Measurements from ENCODE around the gene MLNR.

Gene MLNR

DNA sequence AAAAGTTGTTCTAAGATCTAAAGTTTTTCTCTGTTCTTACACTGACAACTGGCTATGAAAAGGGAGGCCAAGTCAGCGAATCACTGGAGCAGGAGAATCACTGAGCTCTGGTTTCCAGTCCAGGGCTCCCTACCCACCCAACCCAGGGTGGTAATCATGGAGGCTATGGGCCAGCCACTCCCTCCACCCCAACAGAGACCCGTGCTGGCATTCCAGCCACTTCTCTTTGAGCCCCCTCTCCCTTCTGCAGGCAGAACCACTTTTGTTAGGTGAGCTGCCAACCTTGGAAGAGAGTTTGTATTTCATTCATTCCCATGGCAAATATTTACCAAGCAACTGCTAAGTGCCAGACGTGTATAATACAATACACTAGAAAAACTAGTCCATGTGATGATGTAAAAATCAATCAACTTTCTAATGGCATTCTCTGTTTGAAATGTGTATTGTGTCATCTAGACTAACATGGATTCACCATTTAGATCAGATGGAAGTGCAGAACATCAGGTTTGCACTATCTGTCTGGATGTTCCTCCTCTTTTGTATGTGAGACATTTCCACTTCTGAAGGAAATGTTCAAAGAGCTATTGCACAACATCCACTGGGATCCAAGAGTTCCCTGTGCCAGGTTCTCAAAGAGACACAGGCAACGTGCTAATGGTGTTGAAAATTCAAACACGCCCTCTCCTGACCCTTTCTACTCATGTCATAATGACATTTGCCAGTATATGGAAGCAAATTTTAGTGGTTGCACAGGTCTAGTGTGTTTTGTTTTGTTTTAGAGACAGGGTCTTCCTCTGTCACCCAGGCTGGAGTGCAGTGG is 5.3 kb downstream of the MLNR start:
- DNase-seq (ENCODE audit: low spot score), result no peak

DNA sequence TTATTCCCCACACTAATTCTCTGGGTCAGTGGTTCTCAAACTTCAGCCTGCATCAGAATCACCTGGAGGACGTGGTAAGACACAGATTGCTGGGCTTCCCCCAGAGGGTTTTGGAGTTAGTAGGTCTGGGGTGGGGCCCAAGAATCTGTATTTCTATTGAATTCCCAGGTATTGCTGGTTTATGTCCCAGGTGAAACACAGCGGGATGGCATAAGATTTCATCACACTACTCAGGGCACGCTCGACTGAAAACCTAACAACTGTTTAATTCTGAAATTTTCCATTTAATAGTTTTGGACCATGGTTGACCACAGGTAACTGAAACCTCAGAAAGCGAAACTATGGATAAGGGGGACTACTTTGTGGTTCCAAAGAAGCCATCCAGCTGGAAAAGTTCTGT is 6.5 kb downstream of the MLNR start:
- no peak for DNase-seq (ENCODE audit: low spot score)

DNA sequence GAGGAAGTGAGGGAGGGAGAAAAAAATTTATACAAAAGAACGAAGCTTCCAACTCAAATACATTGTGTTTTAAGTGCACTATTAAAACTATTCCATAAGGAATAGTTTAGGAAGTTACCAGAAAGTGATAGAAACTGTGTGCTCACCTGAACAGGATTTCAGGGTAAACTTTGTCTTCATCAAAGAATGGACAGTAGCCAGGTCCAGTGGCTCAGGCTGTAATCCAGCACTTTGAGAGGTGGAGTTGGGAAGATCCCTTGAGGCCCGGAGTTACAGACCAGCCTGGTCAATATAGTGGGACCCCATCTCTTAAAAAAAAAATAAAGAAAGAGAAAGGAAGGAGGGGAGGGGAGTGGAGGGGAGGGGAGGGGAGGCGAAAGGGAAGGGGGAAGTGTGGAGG is 14.6 kb downstream of the MLNR start:
- DNase-seq (ENCODE audit: low spot score), result no peak

DNA sequence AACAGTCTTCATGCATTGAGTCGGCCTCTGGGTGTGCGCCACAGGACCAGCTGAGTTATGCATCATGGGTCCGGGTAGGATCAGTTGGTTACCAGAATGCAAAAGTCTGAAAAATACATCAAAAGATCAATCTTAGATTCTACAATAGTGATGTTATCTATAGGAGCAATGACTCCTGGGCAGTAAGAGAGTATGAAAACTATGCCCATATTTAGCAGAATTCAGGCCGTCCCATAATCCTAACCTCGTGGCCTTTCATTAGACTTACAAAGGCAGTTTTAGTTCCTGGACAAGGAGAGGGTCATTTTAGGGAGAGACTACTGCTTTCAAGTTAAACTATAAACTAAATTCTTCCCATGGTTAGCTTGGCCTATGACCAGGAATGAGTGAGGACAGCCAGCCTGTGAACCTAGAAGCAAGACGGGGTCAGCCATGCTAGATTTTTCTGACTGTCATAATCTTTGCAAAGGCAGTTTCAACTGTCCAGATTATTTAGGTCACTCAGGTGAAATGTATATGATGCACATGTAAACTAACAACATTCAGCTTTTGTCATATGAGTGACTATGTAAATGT is 15.8 kb downstream of the MLNR start:
- no peak for DNase-seq (ENCODE audit: low spot score)

- DNase-seq (ENCODE audit: low spot score), result no peak
Measured at GRCh38 chr13:49238621-49239020, 18.5 kb downstream of the MLNR start.

DNA sequence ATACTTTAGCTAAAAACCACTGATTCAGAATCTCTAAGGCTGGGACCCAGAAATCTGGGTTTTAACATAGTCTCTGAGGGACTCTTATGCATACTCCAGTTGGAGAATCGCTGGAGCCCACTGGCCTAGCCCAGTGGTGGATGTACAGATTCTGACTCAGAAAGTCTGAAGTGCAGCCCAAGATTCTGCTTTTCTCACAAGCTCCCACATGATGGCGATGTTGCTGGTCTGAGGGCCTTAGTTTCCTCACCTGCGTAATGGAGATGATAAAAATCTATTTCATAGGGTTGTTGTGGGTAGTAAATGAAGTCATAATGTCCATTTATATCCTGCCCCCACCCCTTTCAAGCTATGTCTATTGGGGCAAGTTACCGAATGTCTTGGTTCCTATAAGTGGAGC is 19.9 kb downstream of the MLNR start:
- DNase-seq (ENCODE audit: low spot score), result peak; percentile 32

- DNase-seq (ENCODE audit: low spot score), result no peak
Measured at GRCh38 chr13:49241296-49241695, 21.2 kb downstream of the MLNR start.

DNA sequence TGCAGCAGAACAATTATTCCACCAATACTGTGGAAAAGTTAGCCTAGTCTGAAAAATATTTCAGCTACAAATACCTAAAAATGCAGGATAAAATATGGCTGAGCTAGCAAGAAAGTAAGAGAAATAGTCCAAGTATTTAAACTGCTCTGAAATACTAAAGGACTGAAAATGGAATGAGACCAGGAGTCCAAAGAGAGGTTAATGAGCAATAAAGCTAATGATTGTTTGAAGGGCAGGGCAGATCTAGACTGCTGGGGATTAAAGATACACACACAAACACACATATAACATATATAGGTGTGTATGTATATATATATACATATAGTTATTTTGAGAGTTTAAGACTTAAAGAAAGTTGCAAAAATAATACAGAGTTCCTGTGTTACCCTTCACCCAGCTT is 25.0 kb downstream of the MLNR start:
- DNase-seq (ENCODE audit: low spot score), result no peak

DNA sequence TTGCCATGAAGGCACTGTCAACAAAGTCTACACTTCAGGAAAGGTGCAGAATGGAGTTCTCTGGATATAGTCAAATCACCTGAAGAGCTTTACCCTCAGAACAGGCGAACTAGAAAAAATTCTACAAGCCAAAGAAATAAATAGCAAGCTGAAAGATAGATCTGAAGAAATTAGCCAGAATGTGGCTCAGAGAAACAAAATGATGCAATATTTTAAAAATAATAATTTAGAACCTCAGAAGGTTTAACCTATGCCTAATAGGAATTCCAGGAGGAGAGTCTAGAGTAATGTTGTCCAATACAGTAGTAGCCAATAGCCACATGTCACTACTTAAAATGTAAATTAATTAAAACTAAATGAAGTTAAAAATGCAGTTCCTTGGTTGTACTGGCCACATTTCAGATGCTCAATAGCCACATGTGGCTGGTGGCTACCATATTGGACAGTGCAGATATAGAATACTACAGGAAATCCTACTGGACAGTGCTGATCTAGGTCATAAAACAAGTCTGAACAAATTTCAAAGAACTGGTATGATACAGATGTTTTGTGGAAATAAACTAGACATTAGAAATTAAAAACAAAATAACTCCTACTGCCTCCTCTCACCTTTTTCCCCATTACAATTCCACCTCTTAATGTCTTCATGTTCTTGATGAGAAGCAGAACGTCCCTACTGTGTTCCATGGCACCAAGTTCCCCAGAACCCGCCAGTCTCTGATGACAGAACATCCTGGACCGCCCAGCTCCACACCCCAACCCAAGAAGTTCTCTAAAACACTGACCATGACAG is 26.9 kb downstream of the MLNR start:
- DNase-seq (ENCODE audit: low spot score), result no peak

- DNase-seq (ENCODE audit: low spot score), result peak; percentile 97
Measured at GRCh38 chr13:49247643-49248621, 27.8 kb downstream of the MLNR start, which contains the start of gene CDADC1. Gene CDADC1 (plus strand): TSS chr13:49247925. CDS start chr13:49248038, 113 bp downstream.

GRCh38 chr13:49248622-49249002 is 28.5 kb downstream of the MLNR start:
- DNase-seq (ENCODE audit: low spot score), result no peak

- no peak for DNase-seq (ENCODE audit: low spot score)
Measured at GRCh38 chr13:49251326-49251725, 31.2 kb downstream of the MLNR start.

GRCh38 chr13:49253310-49253709 is 33.2 kb downstream of the MLNR start:
- DNase-seq (ENCODE audit: low spot score), result no peak

- DNase-seq (ENCODE audit: low spot score), result no peak
Measured at GRCh38 chr13:49254007-49254406, 33.9 kb downstream of the MLNR start.

GRCh38 chr13:49256841-49257240 is 36.7 kb downstream of the MLNR start:
- no peak for DNase-seq (ENCODE audit: low spot score)

DNA sequence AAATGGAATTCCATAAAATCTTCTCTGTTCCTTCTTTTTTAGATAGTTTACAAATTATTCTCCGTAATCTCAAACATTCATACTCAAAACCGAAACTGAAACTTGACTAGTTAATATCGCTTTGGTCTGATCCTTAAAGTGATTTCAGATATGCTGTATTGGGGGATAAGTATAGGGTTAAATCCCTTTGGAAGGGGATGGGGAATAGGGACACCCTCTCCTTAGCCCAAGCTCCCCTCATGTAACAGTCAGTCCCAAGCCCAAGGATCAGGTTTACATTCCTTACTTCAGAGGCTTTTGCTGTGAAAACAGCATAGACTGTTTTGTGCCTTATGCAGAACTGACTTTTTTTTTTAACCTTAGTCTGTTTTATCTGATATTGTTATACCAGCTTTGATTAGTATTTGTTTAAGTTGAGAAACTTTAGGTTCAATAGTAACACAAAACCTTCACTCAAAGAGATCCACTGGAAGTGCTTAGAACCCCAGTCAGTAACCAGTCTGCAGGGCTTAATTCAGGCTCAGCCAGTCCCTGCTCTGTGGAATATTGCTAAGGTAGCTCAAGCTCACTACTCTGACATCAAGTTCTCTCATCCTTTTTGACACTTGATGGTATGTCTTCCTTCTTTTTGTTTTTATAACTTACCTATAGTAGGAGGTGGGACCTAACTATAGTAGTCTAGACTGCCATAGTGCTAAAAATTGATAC is 38.1 kb downstream of the MLNR start:
- no peak for DNase-seq (ENCODE audit: low spot score)

- DNase-seq (ENCODE audit: low spot score), result no peak
Measured at GRCh38 chr13:49259586-49259985, 39.4 kb downstream of the MLNR start.

GRCh38 chr13:49262634-49263033 is 42.5 kb downstream of the MLNR start:
- DNase-seq (ENCODE audit: low spot score), result no peak

DNA sequence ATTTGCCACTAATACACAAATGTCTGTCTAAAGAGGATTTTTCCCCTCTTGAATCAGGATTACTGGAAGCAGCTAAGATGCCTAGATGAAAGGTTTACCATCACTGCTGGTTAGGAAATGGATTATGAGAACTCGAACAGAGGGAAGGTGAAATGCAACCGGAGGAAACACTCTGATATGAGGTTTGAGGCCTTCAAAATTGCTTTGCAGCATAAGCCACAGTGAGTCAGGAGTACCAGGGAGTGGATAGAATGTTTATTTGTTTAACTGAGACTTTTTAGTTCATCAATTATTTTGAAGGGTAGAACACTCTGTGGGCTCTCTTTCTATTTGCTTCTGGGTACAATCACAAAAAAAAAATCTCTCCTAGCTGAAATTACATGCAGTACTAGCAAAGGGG is 45.7 kb downstream of the MLNR start:
- DNase-seq (ENCODE audit: low spot score), result no peak

- DNase-seq (ENCODE audit: low spot score), result no peak
Measured at GRCh38 chr13:49271264-49271663, 51.1 kb downstream of the MLNR start.
